ENCODE data around the gene RTN4RL2.
A peak's percentile ranks its signal among the peaks of the same experiment; 100 is the strongest.
"Not testable (repeated sequence)": the region's sequence is repeated elsewhere in the genome, so short reads cannot be mapped to it uniquely, and the experiment has no call there.

Gene RTN4RL2

DNA sequence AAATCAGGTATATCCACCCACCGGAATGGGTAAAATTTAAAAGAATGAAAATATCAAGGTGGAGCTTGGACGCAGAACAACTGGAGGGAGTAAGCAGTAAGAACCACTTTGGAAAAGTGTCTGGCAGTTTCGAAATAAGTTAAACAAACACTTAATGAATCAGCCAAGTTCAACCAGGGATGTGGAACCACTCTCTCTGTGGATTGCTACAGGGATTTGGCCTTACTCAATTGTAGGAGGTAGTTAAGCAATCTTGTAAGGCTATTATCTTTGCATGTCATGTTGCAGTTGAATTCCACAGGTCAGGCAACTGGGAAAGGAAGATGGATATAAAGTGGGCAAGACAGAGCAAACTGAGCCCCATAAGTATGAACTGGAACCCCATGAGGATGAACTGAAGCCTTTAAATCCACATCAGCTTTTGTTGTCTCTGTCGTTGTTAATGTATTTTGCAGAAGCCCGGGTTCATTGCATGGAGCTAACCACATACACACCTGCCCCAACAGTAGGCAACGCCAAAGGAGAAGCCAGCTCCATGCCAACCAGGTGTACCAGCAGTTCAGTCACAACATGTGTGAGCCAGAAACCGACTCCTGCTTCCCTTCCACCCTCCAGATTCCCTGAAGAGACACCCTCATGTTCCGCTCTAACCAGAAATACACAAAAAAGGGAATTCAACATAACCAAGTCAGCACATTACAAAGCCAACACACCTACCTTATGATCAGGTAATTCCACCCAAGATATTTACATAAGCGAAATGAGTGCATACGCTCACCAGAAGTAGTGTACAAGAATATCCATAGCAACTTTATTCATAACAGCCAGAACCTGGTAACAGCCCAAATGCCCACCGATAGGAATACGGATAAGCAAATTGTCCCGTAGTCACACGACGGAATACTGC, 25.4 kb upstream of the RTN4RL2 start:
- no peak for DNase-seq

DNA sequence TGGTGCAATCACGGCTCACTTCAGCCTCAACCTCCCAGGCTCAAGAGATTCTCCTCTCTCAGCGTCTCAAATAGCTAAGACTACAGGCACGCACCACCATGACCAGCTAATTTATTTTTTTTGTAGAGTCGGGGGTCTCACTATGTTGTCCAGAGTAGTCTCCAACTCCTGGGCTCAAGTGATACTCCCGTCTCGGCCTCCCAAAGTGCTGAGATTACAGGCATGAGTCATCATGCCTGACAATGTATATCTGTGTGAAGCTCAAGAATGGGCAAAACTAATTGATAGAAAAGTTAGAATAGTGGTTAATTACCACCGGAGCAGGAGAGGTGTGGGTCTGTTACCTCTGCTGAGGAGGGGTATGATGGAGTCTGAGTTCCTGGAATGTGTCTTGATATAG, 24.3 kb upstream of the RTN4RL2 start:
- no peak for DNase-seq

DNA sequence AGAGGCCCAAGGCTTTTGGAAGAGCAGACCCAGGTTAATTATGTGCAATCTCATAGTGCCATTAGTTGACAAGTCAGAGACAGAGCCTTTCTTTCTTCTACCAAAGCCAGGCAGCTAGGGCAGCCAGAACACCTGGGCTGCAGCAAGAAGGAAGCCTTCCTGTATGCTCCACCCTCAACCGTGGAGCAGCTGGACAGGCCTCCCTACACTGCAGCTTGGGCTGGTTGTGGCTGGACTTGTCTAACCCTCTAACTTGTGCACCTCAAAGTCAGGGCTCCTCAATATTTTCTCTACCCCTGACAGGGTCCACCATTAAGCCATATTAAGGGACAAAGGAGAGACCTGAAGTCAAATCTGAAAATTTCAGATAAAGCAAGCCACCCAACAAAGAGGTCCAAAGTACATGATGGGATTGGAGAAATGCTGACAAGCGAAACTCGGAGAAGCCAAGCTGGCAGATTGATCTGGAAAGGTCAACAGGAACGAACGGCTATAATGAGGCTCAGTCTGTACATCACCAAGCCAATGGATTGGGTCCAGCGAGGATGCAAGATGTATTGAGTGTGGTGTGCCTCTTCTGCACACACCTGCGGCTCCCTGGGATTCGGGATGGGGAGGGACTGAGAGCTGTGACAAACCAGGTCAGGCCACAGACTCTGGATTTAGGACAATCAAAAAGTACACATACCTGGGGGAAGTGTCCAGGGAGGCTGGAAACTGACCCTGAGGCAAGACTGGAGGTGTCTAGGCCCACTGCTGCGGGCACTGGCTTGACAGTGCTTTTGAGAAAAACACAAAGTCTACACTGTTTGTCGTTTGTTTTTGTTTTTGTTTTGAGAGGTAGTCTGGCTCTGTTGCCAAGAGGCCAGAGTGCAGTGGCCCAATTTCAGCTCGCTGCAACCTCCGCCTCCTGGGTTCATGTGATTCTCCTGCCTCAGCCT, 21.7 kb upstream of the RTN4RL2 start:
- DNase-seq, result no peak

- DNase-seq, result no peak
These were observed 20.5 kb upstream of the RTN4RL2 start for GRCh38 chr11:57439786-57440185.

GRCh38 chr11:57440744-57441414, 19.4 kb upstream of the RTN4RL2 start:
- no peak for DNase-seq

GRCh38 chr11:57444362-57445121, 15.8 kb upstream of the RTN4RL2 start:
- DNase-seq, result no peak

GRCh38 chr11:57445122-57445394, 15.3 kb upstream of the RTN4RL2 start:
- DNase-seq, result not testable (repeated sequence)

DNA sequence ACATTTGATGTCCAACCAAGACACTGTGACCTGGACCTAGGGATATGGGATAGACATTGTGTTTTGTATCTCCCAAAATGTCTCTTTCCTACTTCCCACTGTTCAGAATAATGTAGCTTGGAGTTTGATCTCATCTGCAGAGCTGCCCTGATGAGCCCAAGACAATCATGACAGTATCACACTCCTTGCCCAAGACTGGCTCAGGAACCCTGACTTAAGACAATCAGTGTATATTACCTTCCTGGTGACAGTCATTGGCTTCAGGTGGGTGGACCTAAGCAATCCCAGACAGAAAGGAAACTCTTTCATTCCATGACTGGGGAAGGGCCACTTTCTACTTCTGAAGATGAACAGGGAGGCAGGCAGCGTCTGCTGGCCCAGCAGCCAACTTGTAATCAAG, 14.3 kb upstream of the RTN4RL2 start:
- DNase-seq, result no peak

GRCh38 chr11:57453543-57454177, 6.7 kb upstream of the RTN4RL2 start:
- no peak for DNase-seq

GRCh38 chr11:57456960-57457642, 3.2 kb upstream of the RTN4RL2 start:
- DNase-seq, result peak; percentile 80

DNA sequence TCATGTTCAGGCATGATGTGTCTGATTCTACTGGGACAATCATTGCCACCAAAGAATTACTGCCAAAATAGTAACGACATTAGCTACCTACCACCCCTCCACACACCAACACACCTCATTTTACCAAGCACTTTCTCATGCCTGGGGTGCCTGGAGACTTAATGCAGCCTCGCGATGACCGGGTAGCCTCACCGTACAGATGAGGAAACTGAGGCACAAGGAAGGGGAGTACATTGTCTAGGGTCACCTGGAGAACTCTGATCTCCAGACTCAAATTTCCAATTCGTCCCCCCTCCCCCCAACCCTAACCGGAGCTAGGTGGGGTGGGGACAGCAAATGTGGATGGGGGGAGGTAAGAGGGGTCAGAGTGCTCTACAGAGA, 2.7 kb upstream of the RTN4RL2 start:
- no peak for DNase-seq

- DNase-seq, result no peak
These were observed 2.3 kb upstream of the RTN4RL2 start for GRCh38 chr11:57458060-57458409.

DNA sequence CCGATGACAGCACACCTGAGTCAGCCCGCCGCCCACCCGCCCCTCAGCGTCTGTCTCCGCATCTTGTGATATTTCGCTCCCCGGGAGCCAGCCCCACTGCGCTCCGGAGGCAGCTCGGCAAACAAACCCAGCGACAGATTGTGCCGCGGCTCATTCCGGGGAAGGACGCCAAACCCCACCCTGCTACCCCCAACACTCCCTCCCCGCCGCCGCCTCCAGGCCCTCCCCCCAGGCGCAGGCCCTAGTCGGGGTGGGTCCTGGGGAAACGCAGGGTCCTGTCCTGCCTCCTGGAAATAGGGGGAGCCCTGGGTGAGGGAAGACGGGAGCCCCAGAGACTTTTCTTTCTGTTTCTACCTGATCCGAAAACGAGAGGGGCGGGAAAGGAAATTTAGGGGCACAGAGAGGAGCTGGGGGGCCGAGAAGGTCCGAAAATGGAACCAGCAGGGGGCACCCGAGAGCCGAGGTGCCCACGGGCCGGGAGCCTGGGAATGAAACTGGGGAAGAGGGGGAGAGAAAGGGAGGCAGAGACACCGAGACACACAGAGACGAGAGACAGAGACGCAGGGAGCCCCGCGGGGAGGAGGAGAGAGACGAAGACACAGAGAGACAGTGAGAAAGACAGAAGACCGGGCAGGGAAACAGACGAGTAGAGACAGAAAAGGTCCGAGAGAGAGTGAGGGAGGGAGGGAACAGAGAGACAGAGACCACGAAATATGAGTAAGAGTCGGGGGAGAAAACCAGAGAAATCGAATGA, 1.7 kb upstream of the RTN4RL2 start:
- peak; percentile 63 for DNase-seq

DNA sequence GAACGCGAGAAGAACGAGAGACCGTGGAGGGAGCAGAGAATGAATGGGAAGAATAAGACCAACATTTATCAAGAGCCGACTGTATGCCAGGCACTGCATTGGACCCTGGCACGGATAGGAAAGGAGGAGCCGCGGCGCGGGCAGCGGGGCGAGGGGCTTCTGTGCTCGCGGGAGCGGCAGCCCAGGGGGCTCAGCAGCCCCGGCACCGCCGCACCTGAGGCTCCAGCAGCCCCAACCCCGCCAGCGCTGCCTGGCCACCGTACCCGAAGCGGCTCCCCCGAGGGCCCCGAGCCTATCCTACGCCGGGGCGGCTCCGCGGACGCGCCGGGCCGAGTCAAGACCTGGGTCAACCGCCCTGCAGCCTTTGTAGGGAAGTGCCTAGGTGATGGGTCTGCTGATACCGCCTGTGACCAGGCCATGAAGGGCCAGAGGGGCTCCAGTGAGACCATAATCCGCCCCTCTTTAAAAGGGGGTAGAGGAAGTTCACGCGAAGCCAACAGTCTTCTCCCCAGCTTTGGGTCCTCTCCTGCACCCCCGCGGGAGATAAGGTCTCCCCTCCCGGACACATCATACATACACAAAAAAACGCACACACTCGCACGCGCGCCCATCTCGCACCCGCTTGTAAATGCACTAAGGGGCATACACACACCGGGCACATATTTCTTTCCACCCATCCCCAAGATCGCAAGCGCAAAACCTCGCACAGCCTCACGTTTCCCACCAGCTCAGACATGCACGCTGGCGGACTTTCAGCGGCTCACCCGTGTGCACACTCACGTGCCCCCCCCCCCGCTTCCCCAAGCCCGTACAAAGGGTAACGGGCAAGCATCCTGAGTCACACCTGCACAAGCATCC, 935 bp upstream of the RTN4RL2 start:
- peak; percentile 43 for DNase-seq

DNA sequence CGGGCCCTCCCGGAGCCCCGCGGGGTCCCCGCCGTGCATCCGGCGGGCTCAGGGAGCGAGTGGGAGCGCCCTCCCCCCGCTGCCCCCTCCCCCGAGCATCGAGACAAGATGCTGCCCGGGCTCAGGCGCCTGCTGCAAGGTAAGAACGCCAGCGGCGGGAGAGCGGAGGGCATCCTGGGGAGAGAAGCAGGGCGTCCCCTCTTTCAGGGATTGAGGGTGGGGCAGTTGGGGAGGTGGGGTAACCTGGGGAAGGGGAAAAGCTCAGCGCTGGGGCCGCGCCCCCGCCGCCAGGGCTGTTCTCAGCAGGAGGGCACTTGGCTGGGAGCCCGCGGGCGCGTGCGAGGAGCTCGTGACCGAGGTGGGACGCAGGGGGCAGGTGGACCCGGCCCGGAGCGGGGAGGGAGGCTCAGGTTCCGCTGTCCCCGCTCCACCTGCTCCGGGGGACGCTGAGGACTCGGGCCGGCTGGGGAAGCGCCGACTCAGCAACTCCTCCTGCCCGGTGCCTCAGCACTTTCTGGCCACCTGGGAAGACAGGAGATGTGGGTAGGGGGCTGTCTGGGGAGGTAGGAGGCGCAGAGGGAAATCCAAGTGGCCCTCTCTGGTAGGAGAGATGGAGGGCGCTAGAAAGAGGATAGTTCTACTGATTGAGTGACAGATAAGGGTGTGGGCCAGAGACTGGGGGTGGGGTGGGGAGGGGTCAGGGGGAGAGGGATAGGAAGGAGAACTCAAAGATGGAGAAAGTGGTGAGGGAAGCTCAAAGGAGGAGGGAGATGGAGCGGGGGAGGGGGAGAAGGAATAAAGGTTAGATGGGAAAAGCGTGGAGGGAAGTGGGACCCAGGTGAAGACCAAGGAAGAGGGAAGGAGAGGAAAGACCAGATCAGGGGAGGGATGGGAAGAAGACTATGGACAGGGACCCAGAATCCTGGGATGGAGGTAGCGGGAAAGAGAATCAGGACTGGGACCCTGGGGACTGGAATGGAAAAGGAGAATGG, 726 bp downstream of the RTN4RL2 start:
- DNase-seq, result no peak

DNA sequence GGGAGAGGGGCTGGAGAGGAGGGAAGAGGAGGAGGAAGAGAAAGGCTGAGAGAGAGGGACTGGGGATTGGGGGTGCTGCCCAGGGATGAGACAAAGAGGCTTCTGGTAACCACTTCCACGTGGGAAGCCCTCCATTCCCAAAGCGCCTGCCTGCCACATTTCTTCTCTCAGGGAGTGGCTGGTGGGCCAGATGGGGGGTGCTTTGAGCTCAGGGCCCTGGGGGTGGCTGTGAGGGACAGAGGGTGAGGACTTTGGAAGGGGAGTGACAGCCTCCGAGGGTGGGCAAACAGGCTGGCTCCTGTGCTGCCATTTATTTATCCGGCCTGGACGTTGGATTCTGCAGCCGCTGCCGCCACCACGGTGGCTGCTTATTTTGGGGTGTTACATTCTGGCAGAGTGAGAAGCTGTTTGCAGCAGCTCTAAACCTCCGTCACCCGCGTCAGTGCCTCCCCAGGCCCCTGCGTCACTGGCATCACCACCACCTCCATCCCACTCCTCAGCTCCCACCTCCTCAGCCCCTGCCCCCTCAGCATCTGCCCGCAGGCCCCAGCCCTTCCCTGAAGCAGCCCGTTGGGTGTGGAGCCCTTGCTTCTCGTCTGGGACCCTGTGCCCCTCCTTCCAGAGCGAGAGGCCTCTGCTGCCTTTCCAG, 1.6 kb downstream of the RTN4RL2 start:
- DNase-seq, result no peak

- DNase-seq, result no peak
These were observed 2.3 kb downstream of the RTN4RL2 start for GRCh38 chr11:57462597-57462996.
